H1 (cell line): ENCODE results near the gene NEU4. TPM values are rescaled to one million over a fixed set of nuclear protein-coding genes. Genes with fewer than 3 reads are reported as not detected.
A peak's percentile ranks its signal among the peaks of the same experiment; 100 is the strongest.

ENCODE experiments used
- CTCF ChIA-PET: fragments of 300-600 bp; sonication (Branson Sonifier 250); formaldehyde crosslinking; loops from one replicate; lab custom pipeline; 2021; ENCODE audit not compliant: partially characterized antibody; lab: Charles Lee
- POLR2A ChIA-PET: fragments of 300-600 bp; sonication (Branson Sonifier 250); formaldehyde crosslinking; loops from one replicate; lab custom pipeline; 2021; ENCODE audit warnings: inconsistent platforms; ENCODE audit not compliant: partially characterized antibody; lab: Charles Lee
- DNase-seq, 2 experiments: peaks; one replicate each; pipeline versions ENCODE4 v3.0.0 to v3.0.0-alpha.2; 2010 to 2022; ENCODE audit warnings: low spot score in 2 of 2, low read depth in 1 of 2, mixed read lengths in 1 of 2
- FAIRE-seq: peaks from 2 replicates; lab custom pipeline; 2011; peaks lifted over from hg19 to GRCh38; lab: Jason Lieb, UNC
- H2AFZ ChIP-seq: 2 replicates; pipeline ENCODE4 v1.8.1; 2012; ENCODE audit warnings: low read length, inconsistent platforms
- H2AK5ac ChIP-seq: 2 replicates; pipeline ENCODE4 v1.6.1; 2013; ENCODE audit warnings: low read depth, low read length
- H2BK120ac ChIP-seq: replicated peaks from 2 replicates; pipeline ENCODE3; 2013; ENCODE audit warnings: low read depth, low read length, inconsistent platforms
- H2BK12ac ChIP-seq: 2 replicates; pipeline ENCODE4 v1.6.1; 2013; ENCODE audit warnings: low read depth, low read length
- H2BK15ac ChIP-seq: 2 replicates; pipeline ENCODE4 v1.6.1; 2013; ENCODE audit warnings: low read length
- H2BK20ac ChIP-seq: 2 replicates; pipeline ENCODE4 v1.6.1; 2013; ENCODE audit warnings: low read length
- H2BK5ac ChIP-seq: 2 replicates; pipeline ENCODE4 v1.6.1; 2013; ENCODE audit warnings: low read depth, low read length
- H3K14ac ChIP-seq: 2 replicates; pipeline ENCODE4 v1.6.1; 2013; ENCODE audit warnings: inconsistent platforms; ENCODE audit not compliant: insufficient read length
- H3K18ac ChIP-seq: 2 replicates; pipeline ENCODE4 v1.6.1; 2013; ENCODE audit warnings: low read length; ENCODE audit errors: extremely low read depth
- H3K23ac ChIP-seq: 2 replicates; pipeline ENCODE4 v1.6.1; 2013; ENCODE audit warnings: inconsistent platforms; ENCODE audit not compliant: insufficient read length
- H3K23me2 ChIP-seq: 2 replicates; pipeline ENCODE4 v1.6.1; 2013; ENCODE audit warnings: low read depth, low read length
- H3K27ac ChIP-seq: 2 replicates; pipeline ENCODE4 v1.6.1; 2011; ENCODE audit warnings: low read depth, low read length, inconsistent platforms
- H3K27me3 ChIP-seq, 4 experiments: replicated peaks in 1 of 4; 1 replicate in 1 of 4; 2 replicates in 3 of 4; pipeline versions ENCODE4 v1.6.1 to v1.8.1; 2011 to 2013; ENCODE audit warnings: low read length in 3 of 4, mild to moderate bottlenecking in 3 of 4, inconsistent platforms in 2 of 4, mixed read lengths in 2 of 4, moderate library complexity in 1 of 4; ENCODE audit not compliant: control insufficient read depth in 3 of 4, insufficient read depth in 3 of 4; ENCODE audit errors: extremely low read depth in 1 of 4
- H3K36me3 ChIP-seq, 4 experiments: 2 replicates each; pipeline versions ENCODE4 v1.6.1 to v1.8.1; 2011 to 2013; ENCODE audit warnings: mild to moderate bottlenecking in 4 of 4, low read length in 3 of 4, moderate library complexity in 2 of 4, control low read depth in 1 of 4, inconsistent platforms in 1 of 4; ENCODE audit not compliant: insufficient read depth in 4 of 4, control insufficient read depth in 2 of 4
- H3K4ac ChIP-seq: replicated peaks from 2 replicates; pipeline ENCODE3; 2013; ENCODE audit warnings: low read length, low read depth, mixed read lengths, inconsistent platforms; ENCODE audit not compliant: insufficient read length
- H3K4me1 ChIP-seq, 4 experiments: replicated peaks in 1 of 4; 1 replicate in 1 of 4; 2 replicates in 3 of 4; pipeline versions ENCODE4 v1.6.1 to v1.8.1; 2011 to 2013; ENCODE audit warnings: low read length in 3 of 4, inconsistent platforms in 2 of 4, mixed read lengths in 1 of 4; ENCODE audit not compliant: insufficient read depth in 4 of 4, control insufficient read depth in 3 of 4
- H3K4me2 ChIP-seq, 2 experiments: 2 replicates each; pipeline versions ENCODE4 v1.6.1 to v1.8.1; 2011 to 2013; ENCODE audit warnings: low read depth in 2 of 2, low read length in 2 of 2, control low read depth in 1 of 2, inconsistent platforms in 1 of 2, mild to moderate bottlenecking in 1 of 2; ENCODE audit not compliant: insufficient read depth in 1 of 2
- H3K4me3 ChIP-seq, 4 experiments: fragments of 200-600, 300-600 bp in 1 of 4; sonication (generic), shearing (Covaris generic), sonication (Bioruptor Twin) in 1 of 4; 2 replicates each; pipeline versions ENCODE4 v1.5.1 to v1.8.1; 2011 to 2016; ENCODE audit warnings: low read length in 4 of 4, low read depth in 3 of 4, control low read depth in 2 of 4, inconsistent platforms in 2 of 4, mild to moderate bottlenecking in 2 of 4, mixed read lengths in 1 of 4, moderate library complexity in 1 of 4; ENCODE audit not compliant: insufficient read depth in 2 of 4; ENCODE audit errors: extremely low read depth in 1 of 4
- H3K56ac ChIP-seq: replicated peaks from 2 replicates; pipeline ENCODE3; 2013; ENCODE audit warnings: low read depth, mild to moderate bottlenecking, mixed read lengths, low read length, inconsistent platforms; ENCODE audit not compliant: insufficient read length
- H3K79me1 ChIP-seq: 2 replicates; pipeline ENCODE4 v1.6.1; 2013; ENCODE audit warnings: low read depth, low read length, control low read depth
- H3K79me2 ChIP-seq, 2 experiments: 2 replicates each; pipeline versions ENCODE4 v1.6.1 to v1.8.1; 2012 to 2013; ENCODE audit warnings: low read length in 2 of 2, mild to moderate bottlenecking in 2 of 2, inconsistent platforms in 1 of 2; ENCODE audit not compliant: insufficient read depth in 2 of 2, control insufficient read depth in 1 of 2
- H3K9ac ChIP-seq, 4 experiments: replicated peaks in 1 of 4; 1 replicate in 1 of 4; 2 replicates in 3 of 4; pipeline versions ENCODE4 v1.6.1 to v1.8.1; 2011 to 2013; ENCODE audit warnings: low read depth in 3 of 4, low read length in 3 of 4, control low read depth in 2 of 4, mild to moderate bottlenecking in 2 of 4, moderate library complexity in 2 of 4, inconsistent platforms in 1 of 4; ENCODE audit errors: extremely low read depth in 1 of 4
- H3K9me3 ChIP-seq, 2 experiments: 2 replicates each; pipeline versions ENCODE4 v1.6.1 to v1.8.1; 2012 to 2013; ENCODE audit warnings: mild to moderate bottlenecking in 2 of 2, moderate library complexity in 2 of 2, control low read depth in 1 of 2, inconsistent platforms in 1 of 2, low read depth in 1 of 2, low read length in 1 of 2, mixed read lengths in 1 of 2; ENCODE audit not compliant: insufficient read depth in 2 of 2
- H4K20me1 ChIP-seq, 2 experiments: replicated peaks in 1 of 2; 2 replicates each; pipeline versions ENCODE3 to v1.8.1; 2011 to 2013; ENCODE audit warnings: inconsistent platforms in 2 of 2, low read length in 2 of 2, mild to moderate bottlenecking in 1 of 2; ENCODE audit not compliant: insufficient read depth in 2 of 2, control insufficient read depth in 1 of 2
- H4K5ac ChIP-seq: 2 replicates; pipeline ENCODE4 v1.6.1; 2013; ENCODE audit warnings: low read length, low read depth, mixed read lengths, inconsistent platforms; ENCODE audit not compliant: insufficient read length
- H4K8ac ChIP-seq: 2 replicates; pipeline ENCODE4 v1.8.0; 2013; ENCODE audit warnings: mild to moderate bottlenecking, moderate library complexity, low read length, inconsistent platforms; ENCODE audit not compliant: insufficient read depth; ENCODE audit errors: extremely low read depth
- H4K91ac ChIP-seq: replicated peaks from 2 replicates; pipeline ENCODE3; 2013; ENCODE audit warnings: low read length, mixed read lengths, inconsistent platforms; ENCODE audit not compliant: insufficient read length
- ATF3 ChIP-seq: IDR thresholded peaks from 2 replicates; pipeline ENCODE4 v1.6.1; 2011; ENCODE audit warnings: low read depth, mild to moderate bottlenecking, low read length; ENCODE audit not compliant: insufficient read depth
- BRCA1 ChIP-seq: IDR thresholded peaks from 2 replicates; pipeline ENCODE4 v1.6.1; 2012; ENCODE audit warnings: low read depth, low read length, improper control_type of control experiment
- GTF2F1 ChIP-seq: IDR thresholded peaks from 2 replicates; pipeline ENCODE4 v1.6.1; 2012; ENCODE audit warnings: low read depth, low read length, improper control_type of control experiment, borderline replicate concordance
- HDAC2 ChIP-seq, 2 experiments: fragments of 300-600 bp in 1 of 2; sonication (generic) in 1 of 2; IDR thresholded peaks; 2 replicates each; pipeline ENCODE4 v1.6.1; 2011 to 2012; ENCODE audit warnings: low read depth in 2 of 2, low read length in 2 of 2, mild to moderate bottlenecking in 2 of 2, moderate library complexity in 2 of 2, borderline replicate concordance in 1 of 2, inconsistent platforms in 1 of 2
- HDAC6 ChIP-seq: IDR thresholded peaks from one replicate; pipeline ENCODE4 v1.7.1; 2012; ENCODE audit warnings: low read depth, mild to moderate bottlenecking, inconsistent platforms, low read length, moderate library complexity
- KDM1A ChIP-seq: fragments of 200-600, 300-600 bp; sonication (generic); IDR thresholded peaks from 2 replicates; pipeline ENCODE4 v1.7.1; 2016; ENCODE audit warnings: mild to moderate bottlenecking, low read length, borderline replicate concordance
- KDM4A ChIP-seq: IDR thresholded peaks from one replicate; pipeline ENCODE4 v1.7.1; 2012; ENCODE audit warnings: low read depth, mild to moderate bottlenecking, moderate library complexity, low read length, inconsistent platforms; ENCODE audit not compliant: severe bottlenecking
- PHF8 ChIP-seq: fragments of 200-600 bp; sonication (generic); conservative IDR thresholded peaks from 2 replicates; pipeline ENCODE4 v1.7.1; 2012; ENCODE audit warnings: low read depth, mild to moderate bottlenecking, inconsistent platforms, low read length, moderate library complexity
- TAF1 ChIP-seq: IDR thresholded peaks from 2 replicates; pipeline ENCODE4 v1.6.1; 2011; ENCODE audit warnings: mild to moderate bottlenecking, low read depth, low read length
- TCF12 ChIP-seq: IDR thresholded peaks from 2 replicates; pipeline ENCODE4 v1.6.1; 2011; ENCODE audit warnings: low read depth, mild to moderate bottlenecking, low read length
- WGBS, 2 experiments: shearing (Covaris generic) in 1 of 2; methylation state at CpG; one replicate each; pipeline versions ENCODE4 v1.1.6 to v1.1.7; 2013 to 2015; ENCODE audit warnings: low lambda C conversion rate in 2 of 2, mixed read lengths in 2 of 2, inconsistent platforms in 1 of 2, low coverage in 1 of 2, missing lambda C conversion rate in 1 of 2; ENCODE audit not compliant: insufficient replicate concordance in 2 of 2, insufficient coverage in 1 of 2, insufficient read length in 1 of 2; ENCODE audit errors: extremely low coverage in 1 of 2, missing lambda C conversion rate in 1 of 2; 5-methylcytosine and 5-hydroxymethylcytosine counted together
- polyA plus RNA-seq, 7 experiments: library from polyadenylated mRNA; depleted of rRNA in 3 of 7; stranded (reverse) in 5 of 7; unstranded in 2 of 7; fragments of >200 nt in 5 of 7; fragments of 200-250 nt in 2 of 7; gene quantifications; 1 replicate in 5 of 7; 2 replicates in 1 of 7; 4 replicates in 1 of 7; pipeline versions ENCODE4 v1.2.1 to v1.2.3, GENCODE V29; 2011 to 2013; ENCODE audit warnings: missing spikeins in 2 of 7, mixed read lengths in 2 of 7
- total RNA-seq: library from RNA; stranded (reverse); fragmentation: NEBNext Ultra II Directional; extraction: Animal tissue kit (Norgen Biotek cat#: 25700); gene quantifications from 2 replicates; pipeline ENCODE4 v1.2.1, GENCODE V29; 2021

Gene NEU4
- total and polyA plus RNA-seq, 2 of the 8 experiments (the other 6 are each of a cell fraction or from before 2014, with no cell fraction given), result 0.32 to 0.50 TPM

GRCh38 chr2:241865957-241866789 lies 57.2 kb downstream of the NEU4 start:
- Histone ChIP-seq H2BK15ac (peak overlapping the region; percentile 63), H2BK5ac (peak overlapping the region; percentile 3; the same call in 1 of the 2 replicates), H3K4me3 (no peak overlapping the region), H3K27me3 (peaks cover 0 to 16% (median 0%) of the 10 kb centered on the region in 4 experiments; a peak in 3 of 7 replicates), H3K23ac (no peak overlapping the region), H3K27ac (no peak overlapping the region), H3K4ac (no peak overlapping the region), H2BK12ac (peak overlapping the region; percentile 51; the same call in 1 of the 2 replicates), H3K56ac (peak overlapping the region; percentile 100), H3K36me3 (no peaks in the 10 kb centered on the region; a peak in 2 of 8 replicates), H3K4me2 (peak overlapping the region in 1 of 2 experiments; percentile 42; a peak in 1 of 4 replicates), H2AFZ (no peak overlapping the region), H4K5ac (no peak overlapping the region), H3K9ac (no peak overlapping the region), H3K4me1 (peaks cover 0 to 11% (median 3%) of the 10 kb centered on the region in 4 experiments; a peak in 5 of 7 replicates), H2BK120ac (no peak overlapping the region), H2BK20ac (peak overlapping the region; percentile 76; the same call in 1 of the 2 replicates), H3K79me2 (no peaks in the 10 kb centered on the region), H2AK5ac (peak overlapping the region; percentile 93), H4K8ac (no peak overlapping the region; the same call in 1 of the 2 replicates), H4K20me1 (peaks cover 0 to 20% of the 10 kb centered on the region in 2 experiments), H3K14ac (no peak overlapping the region), H4K91ac (peak overlapping the region; percentile 93), H3K23me2 (peaks cover 26% of the 10 kb centered on the region), H3K9me3 (no peaks in the 10 kb centered on the region), H3K79me1 (peaks cover 4% of the 10 kb centered on the region; the same call in 1 of the 2 replicates), H3K18ac (no peak overlapping the region)
- FAIRE-seq (no peak), DNase-seq (peak in 1 of 2 experiments; percentile 75)
- ChIA-PET CTCF (interaction anchor here (0.9 to 3.8 kb wide), 6 partner anchors 10 to 142 kb away, joined by 3 to 23 read pairs (median 6); partner anchors contain the start of gene D2HGDH), POLR2A (interaction anchor here (1.0 kb wide), 1 partner anchor 61 kb away, joined by 4 read pairs; no protein-coding TSS in a partner anchor)
- 49% methylated on average over 22 of the region's 31 CpGs; no CpG with 5 or more reads in 1 of the 2 experiments for WGBS, 2 experiments
- TF ChIP-seq HDAC6 (no peak), HDAC2 (IDR thresholded peaks at IDR 0.05; ENCODE audit: borderline replicate concordance in 1 of 2, low read depth in 2 of 2, low read length in 2 of 2) (0 out of 4 replicates have a peak, but pooled peaks of 1 of the 2 experiments have one; percentile 59), BRCA1 (no peak), PHF8 (no peak), KDM4A (no peak), KDM1A (peak; percentile 40; the same call in 1 of the 2 replicates), GTF2F1 (no peak), TAF1 (no peak), TCF12 (no peak), ATF3 (no peak)
